ENCODE measurements around the gene KCND2. TPM values are rescaled to one million over a fixed set of nuclear protein-coding genes. Genes with fewer than 3 reads are reported as not detected.

Gene KCND2
- total and polyA plus RNA-seq, 2 of the 8 experiments (the other 6 are each of a cell fraction or from before 2014, with no cell fraction given) = 4.6 to 7.7 TPM

DNA sequence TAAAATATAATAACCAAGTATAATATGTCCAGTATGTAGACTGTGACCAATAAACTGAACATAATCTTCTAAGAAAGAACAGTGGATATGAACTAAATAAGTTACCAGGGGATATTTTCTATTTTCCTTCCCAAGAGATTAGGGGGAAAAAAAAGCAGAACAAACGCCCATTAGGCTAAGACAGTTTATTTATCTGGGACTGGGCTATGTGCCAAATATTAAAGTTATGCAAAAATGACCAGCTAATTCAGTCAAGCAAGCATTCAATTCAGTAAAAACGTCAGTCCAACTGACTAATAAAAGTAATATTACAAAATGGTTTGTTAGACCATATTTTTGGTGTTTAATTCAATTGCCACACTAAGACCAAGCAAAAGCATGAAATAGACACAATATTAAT is 462.8 kb downstream of the KCND2 start:
- CTCF ChIA-PET (ENCODE audit: partially characterized antibody) = interaction anchor here (1.5 kb wide), 1 partner anchor 10 kb away, joined by 5 read pairs; no protein-coding TSS in a partner anchor
- H3K79me2 ChIP-seq (ENCODE audit: control insufficient read depth in 1 of 2, insufficient read depth in 2 of 2, low read length in 2 of 2) = no peaks in the 10 kb centered on the region
- POLR2A ChIA-PET (ENCODE audit: partially characterized antibody) = no interaction called here
- no peak overlapping the region for H2BK20ac ChIP-seq (ENCODE audit: low read length)
- H3K9me3 ChIP-seq (ENCODE audit: insufficient read depth in 2 of 2, low read depth in 1 of 2, low read length in 1 of 2) = no peaks in the 10 kb centered on the region
- H3K9ac ChIP-seq (replicated peaks in 1 of 4; ENCODE audit: extremely low read depth in 1 of 4, low read depth in 3 of 4, low read length in 3 of 4) = no peak overlapping the region
- no peak overlapping the region for H3K14ac ChIP-seq (ENCODE audit: insufficient read length)
- H3K23me2 ChIP-seq (ENCODE audit: low read depth, low read length) = no peaks in the 10 kb centered on the region; the same call in 1 of the 2 replicates
- no peak overlapping the region for H3K23ac ChIP-seq (ENCODE audit: insufficient read length)
- H4K20me1 ChIP-seq (replicated peaks in 1 of 2; ENCODE audit: control insufficient read depth in 1 of 2, insufficient read depth in 2 of 2, low read length in 2 of 2) = no peaks in the 10 kb centered on the region
- no peak overlapping the region for H2BK12ac ChIP-seq (ENCODE audit: low read depth, low read length)
- no peak overlapping the region for H2BK120ac ChIP-seq (replicated peaks; ENCODE audit: low read depth, low read length)
- H2AK5ac ChIP-seq (ENCODE audit: low read depth, low read length) = no peak overlapping the region
- no peak overlapping the region for H4K5ac ChIP-seq (ENCODE audit: insufficient read length, low read depth, low read length)
- H3K27ac ChIP-seq (ENCODE audit: low read depth, low read length) = no peak overlapping the region
- no peak overlapping the region for H3K4me2 ChIP-seq (ENCODE audit: insufficient read depth in 1 of 2, low read depth in 2 of 2, low read length in 2 of 2)
- H3K79me1 ChIP-seq (ENCODE audit: low read depth, low read length) = no peaks in the 10 kb centered on the region
- DNase-seq (ENCODE audit: low read depth in 1 of 2, low spot score in 2 of 2) (no peak), FAIRE-seq (no peak)
- no peak overlapping the region for H4K8ac ChIP-seq (ENCODE audit: extremely low read depth, insufficient read depth, low read length)
- no peak overlapping the region for H3K56ac ChIP-seq (replicated peaks; ENCODE audit: insufficient read length, low read depth, low read length)
- H3K18ac ChIP-seq (ENCODE audit: extremely low read depth, low read length) = no peak overlapping the region
- H3K4me1 ChIP-seq (replicated peaks in 1 of 4; ENCODE audit: control insufficient read depth in 3 of 4, insufficient read depth in 4 of 4, low read length in 3 of 4) = no peaks in the 10 kb centered on the region; a peak in 1 of 7 replicates
- H3K27me3 ChIP-seq (replicated peaks in 1 of 4; ENCODE audit: control insufficient read depth in 3 of 4, extremely low read depth in 1 of 4, insufficient read depth in 3 of 4, low read length in 3 of 4) = no peaks in the 10 kb centered on the region
- H3K4ac ChIP-seq (replicated peaks; ENCODE audit: insufficient read length, low read depth, low read length) = no peak overlapping the region
- WGBS, 2 experiments (ENCODE audit: extremely low coverage in 1 of 2, insufficient coverage in 1 of 2, insufficient read length in 1 of 2, insufficient replicate concordance in 2 of 2, low coverage in 1 of 2, low lambda C conversion rate in 2 of 2, missing lambda C conversion rate in 1 of 2) = 66% methylated on average over 2 of the region's 2 CpGs; no CpG with 5 or more reads in 1 of the 2 experiments
- H3K36me3 ChIP-seq (ENCODE audit: control insufficient read depth in 2 of 4, insufficient read depth in 4 of 4, low read length in 3 of 4) = no peaks in the 10 kb centered on the region
- no peak overlapping the region for H2BK15ac ChIP-seq (ENCODE audit: low read length)
- no peak overlapping the region for H2BK5ac ChIP-seq (ENCODE audit: low read depth, low read length)
- no peak overlapping the region for H4K91ac ChIP-seq (replicated peaks; ENCODE audit: insufficient read length, low read length)
- no peak overlapping the region for H3K4me3 ChIP-seq (ENCODE audit: extremely low read depth in 1 of 4, insufficient read depth in 2 of 4, low read depth in 3 of 4, low read length in 4 of 4)
- H2AFZ ChIP-seq (ENCODE audit: low read length) = no peak overlapping the region
- TF ChIP-seq, protein P1, sequence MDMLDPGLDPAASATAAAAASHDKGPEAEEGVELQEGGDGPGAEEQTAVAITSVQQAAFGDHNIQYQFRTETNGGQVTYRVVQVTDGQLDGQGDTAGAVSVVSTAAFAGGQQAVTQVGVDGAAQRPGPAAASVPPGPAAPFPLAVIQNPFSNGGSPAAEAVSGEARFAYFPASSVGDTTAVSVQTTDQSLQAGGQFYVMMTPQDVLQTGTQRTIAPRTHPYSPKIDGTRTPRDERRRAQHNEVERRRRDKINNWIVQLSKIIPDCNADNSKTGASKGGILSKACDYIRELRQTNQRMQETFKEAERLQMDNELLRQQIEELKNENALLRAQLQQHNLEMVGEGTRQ (IDR thresholded peaks at IDR 0.05; ENCODE audit: low read length) = no peak
- no peak for TF ChIP-seq RXRA (IDR thresholded peaks at IDR 0.05; ENCODE audit: insufficient read depth, low read depth, low read length)
- no peak for TF ChIP-seq RAD21 (IDR thresholded peaks at IDR 0.05 in 1 of 2, conservative IDR thresholded peaks at IDR 0.05 in 1 of 2; ENCODE audit: low read depth in 2 of 2, low read length in 2 of 2)
- TF ChIP-seq SP4 (IDR thresholded peaks at IDR 0.05; ENCODE audit: low read length) = no peak
- no peak for TF ChIP-seq EP300 (IDR thresholded peaks at IDR 0.05; ENCODE audit: borderline replicate concordance in 1 of 2, low read depth in 2 of 2, low read length in 2 of 2)
- TF ChIP-seq SRF (IDR thresholded peaks at IDR 0.05; ENCODE audit: low read depth, low read length) = no peak
- TF ChIP-seq SP2 (IDR thresholded peaks at IDR 0.05; ENCODE audit: low read length) = no peak
- TF ChIP-seq NANOG (IDR thresholded peaks at IDR 0.05; ENCODE audit: insufficient read depth, low read depth, low read length, poor library complexity, severe bottlenecking) = no peak
- TF ChIP-seq POLR2AphosphoS5 (IDR thresholded peaks at IDR 0.05; ENCODE audit: low read depth, low read length) = no peak
- no peak for TF ChIP-seq RFX5 (IDR thresholded peaks at IDR 0.05; ENCODE audit: borderline replicate concordance, low read depth, low read length)
- TF ChIP-seq KDM5A (IDR thresholded peaks at IDR 0.05; ENCODE audit: low read length) = no peak
- TF ChIP-seq TBP (IDR thresholded peaks at IDR 0.05; ENCODE audit: low read depth, low read length) = no peak
- TF ChIP-seq, protein P2, sequence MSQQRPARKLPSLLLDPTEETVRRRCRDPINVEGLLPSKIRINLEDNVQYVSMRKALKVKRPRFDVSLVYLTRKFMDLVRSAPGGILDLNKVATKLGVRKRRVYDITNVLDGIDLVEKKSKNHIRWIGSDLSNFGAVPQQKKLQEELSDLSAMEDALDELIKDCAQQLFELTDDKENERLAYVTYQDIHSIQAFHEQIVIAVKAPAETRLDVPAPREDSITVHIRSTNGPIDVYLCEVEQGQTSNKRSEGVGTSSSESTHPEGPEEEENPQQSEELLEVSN (IDR thresholded peaks at IDR 0.05) = no peak
